Measurements from ENCODE around the gene SOS2.
"Not testable (repeated sequence)": the region's sequence is repeated elsewhere in the genome, so short reads cannot be mapped to it uniquely, and the experiment has no call there.

The SOS2 gene

DNA sequence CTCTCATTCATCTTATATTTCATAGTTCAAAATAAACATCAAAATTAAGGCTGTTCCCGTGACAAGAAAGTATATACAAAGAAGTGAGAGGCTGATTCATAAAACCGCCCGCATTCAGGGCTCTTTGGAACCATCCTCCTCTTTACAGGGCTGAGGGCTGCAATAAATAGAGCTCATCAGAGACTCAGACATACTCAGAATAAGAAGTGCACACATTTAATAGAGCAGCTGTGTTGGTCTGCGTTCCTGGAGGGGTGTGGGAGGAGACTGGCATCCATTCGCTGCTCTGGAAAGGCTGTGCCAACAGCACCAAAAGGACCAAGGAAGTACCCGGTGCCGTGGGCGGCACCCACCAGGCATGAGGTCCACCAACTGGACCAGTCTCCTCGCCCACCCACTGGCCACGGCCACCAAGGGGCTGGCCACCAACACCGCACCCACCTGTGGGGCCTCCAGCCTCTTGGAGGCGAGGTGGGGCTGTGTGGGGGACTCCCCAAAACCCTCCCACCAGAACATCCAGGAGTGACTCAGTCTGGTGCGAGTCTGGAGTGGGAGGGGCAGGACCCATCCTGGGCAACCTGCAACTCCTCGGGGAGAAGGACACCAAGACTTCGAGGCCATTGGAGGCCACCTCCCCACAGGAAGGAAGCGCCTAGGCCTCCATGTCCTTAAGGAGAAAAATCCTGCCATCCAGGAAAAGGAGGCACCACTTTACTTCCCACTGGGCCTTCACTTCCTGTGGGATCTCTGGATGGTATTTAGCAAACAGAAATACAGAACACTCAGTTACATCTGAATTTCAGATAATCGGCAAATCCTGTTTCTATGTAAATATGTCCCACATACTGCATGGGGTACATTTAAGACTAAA, 147.7 kb downstream of the SOS2 start:
- H3K4me3 ChIP-seq (ENCODE audit: low read length), result no peak overlapping the region
- TF ChIP-seq, protein P1, sequence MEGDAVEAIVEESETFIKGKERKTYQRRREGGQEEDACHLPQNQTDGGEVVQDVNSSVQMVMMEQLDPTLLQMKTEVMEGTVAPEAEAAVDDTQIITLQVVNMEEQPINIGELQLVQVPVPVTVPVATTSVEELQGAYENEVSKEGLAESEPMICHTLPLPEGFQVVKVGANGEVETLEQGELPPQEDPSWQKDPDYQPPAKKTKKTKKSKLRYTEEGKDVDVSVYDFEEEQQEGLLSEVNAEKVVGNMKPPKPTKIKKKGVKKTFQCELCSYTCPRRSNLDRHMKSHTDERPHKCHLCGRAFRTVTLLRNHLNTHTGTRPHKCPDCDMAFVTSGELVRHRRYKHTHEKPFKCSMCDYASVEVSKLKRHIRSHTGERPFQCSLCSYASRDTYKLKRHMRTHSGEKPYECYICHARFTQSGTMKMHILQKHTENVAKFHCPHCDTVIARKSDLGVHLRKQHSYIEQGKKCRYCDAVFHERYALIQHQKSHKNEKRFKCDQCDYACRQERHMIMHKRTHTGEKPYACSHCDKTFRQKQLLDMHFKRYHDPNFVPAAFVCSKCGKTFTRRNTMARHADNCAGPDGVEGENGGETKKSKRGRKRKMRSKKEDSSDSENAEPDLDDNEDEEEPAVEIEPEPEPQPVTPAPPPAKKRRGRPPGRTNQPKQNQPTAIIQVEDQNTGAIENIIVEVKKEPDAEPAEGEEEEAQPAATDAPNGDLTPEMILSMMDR (conservative IDR thresholded peaks at IDR 0.05; ENCODE audit: low read depth, low read length), result no peak
- DNase-seq (ENCODE audit: low read depth), result no peak

DNA sequence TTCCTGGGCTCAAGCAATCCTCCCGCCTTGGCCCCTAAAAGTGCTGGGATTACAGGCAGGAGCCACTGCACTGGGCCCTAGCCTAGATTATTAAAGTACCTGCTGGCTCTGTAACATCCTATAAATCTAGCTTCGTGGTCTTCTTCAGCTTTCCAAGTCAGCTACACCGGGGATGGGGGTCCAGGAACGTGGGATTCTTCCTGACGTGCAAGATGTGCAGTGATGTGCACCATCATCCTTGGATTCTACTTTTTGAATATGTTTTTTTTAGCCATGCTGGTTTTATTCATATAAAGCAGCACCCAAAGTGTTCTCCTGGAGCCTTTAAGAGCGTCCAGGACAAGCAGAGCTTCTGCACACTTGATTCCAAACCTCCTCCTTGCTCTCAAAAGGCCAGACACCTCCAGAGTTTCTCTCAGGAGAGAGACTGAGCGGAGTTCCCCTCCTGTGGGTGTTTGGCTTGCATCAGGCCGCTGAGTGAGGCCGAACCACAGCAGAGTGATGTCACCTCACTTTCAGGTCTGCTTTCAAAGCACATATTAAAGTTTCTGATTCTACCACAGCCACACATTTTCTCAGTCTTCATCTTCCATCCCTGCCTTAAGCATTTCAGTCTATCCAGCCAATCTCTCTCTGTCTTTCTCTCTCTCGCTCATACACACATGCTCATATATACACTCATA, 148.5 kb downstream of the SOS2 start:
- no peak for DNase-seq (ENCODE audit: low read depth)
- no peak overlapping the region for H3K4me3 ChIP-seq (ENCODE audit: low read length)
- TF ChIP-seq, protein P1 (conservative IDR thresholded peaks at IDR 0.05; ENCODE audit: low read depth, low read length), result no peak

DNA sequence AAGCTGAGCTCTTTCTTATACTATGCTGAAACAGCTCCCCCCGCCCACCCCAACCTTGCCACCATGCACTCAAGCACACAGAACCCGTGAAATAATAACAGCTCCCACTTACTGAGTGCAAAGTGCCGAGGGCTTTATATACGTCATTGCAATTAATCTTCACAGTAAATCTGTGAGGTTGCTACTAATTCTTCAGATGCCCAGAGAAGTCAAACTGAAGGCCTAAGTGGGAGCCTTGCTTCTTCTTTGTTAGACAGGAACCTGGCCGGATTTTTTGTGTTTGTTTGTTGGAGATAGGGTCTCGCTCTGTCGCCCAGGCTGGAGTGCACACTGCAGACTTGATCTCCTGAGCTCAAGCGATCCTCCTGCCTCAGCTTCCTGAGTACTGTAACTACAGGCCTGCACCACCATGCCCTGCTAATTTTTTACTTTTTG, 149.1 kb downstream of the SOS2 start:
- H3K4me3 ChIP-seq (ENCODE audit: low read length), result no peak overlapping the region
- DNase-seq (ENCODE audit: low read depth), result no peak
- TF ChIP-seq, protein P1 (conservative IDR thresholded peaks at IDR 0.05; ENCODE audit: low read depth, low read length), result no peak

DNA sequence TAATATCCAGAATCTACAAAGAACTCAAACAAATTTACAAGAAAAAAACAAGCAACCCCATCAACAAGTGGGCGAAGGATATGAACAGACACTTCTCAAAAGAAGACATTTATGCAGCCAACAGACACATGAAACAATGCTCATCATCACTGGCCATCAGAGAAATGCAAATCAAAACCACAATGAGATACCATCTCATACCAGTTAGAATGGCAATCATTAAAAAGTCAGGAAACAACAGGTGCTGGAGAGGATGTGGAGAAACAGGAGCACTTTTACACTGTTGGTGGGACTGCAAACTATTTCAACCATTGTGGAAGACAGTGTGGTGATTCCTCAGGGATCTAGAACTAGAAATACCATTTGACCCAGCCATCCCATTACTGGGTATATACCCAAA, 152.3 kb downstream of the SOS2 start:
- not testable (repeated sequence) for DNase-seq (ENCODE audit: low read depth); H3K4me3 ChIP-seq (ENCODE audit: low read length)

DNA sequence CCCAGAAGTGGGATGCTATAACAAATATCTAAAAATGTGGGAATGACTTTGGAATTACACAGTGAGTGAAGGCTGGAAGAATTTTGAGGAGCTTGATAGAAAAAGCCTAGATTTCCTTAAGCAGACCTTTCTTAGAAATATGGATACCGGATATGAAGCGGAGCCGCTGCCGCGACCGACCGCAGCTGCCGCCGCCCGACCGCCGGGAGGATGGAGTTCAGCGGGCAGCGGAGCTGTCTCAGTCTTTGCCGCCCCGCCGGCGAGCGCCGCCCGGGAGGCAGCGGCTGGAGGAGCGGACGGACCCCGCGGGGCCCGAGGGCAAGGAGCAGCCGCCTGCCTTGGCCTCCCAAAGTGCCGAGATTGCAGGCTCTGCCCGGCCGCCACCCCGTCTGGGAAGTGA, 157.7 kb downstream of the SOS2 start:
- H3K4me3 ChIP-seq (ENCODE audit: low read length); DNase-seq (ENCODE audit: low read depth): not testable (repeated sequence)

DNA sequence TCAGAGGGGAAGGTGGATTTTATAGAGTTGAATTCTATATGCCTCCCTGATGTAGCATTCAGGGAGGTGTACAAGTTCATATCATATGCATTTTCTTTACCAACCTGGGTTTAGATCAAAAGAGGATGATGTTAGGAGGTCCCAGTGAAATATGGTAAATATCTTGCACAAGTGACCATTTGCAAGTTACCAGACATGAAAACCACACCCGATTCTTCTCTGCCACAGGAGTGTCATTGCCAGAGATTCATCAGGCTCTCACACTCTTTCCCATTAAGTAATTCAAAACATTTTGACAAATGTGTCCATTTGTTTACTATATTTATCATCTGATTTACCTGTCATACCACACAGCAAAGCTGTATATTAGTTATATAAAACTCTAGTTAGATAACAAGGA, 159.0 kb downstream of the SOS2 start:
- H3K4me3 ChIP-seq (ENCODE audit: low read length), result no peak overlapping the region
- DNase-seq (ENCODE audit: low read depth), result no peak
- TF ChIP-seq, protein P1 (conservative IDR thresholded peaks at IDR 0.05; ENCODE audit: low read depth, low read length), result no peak

DNA sequence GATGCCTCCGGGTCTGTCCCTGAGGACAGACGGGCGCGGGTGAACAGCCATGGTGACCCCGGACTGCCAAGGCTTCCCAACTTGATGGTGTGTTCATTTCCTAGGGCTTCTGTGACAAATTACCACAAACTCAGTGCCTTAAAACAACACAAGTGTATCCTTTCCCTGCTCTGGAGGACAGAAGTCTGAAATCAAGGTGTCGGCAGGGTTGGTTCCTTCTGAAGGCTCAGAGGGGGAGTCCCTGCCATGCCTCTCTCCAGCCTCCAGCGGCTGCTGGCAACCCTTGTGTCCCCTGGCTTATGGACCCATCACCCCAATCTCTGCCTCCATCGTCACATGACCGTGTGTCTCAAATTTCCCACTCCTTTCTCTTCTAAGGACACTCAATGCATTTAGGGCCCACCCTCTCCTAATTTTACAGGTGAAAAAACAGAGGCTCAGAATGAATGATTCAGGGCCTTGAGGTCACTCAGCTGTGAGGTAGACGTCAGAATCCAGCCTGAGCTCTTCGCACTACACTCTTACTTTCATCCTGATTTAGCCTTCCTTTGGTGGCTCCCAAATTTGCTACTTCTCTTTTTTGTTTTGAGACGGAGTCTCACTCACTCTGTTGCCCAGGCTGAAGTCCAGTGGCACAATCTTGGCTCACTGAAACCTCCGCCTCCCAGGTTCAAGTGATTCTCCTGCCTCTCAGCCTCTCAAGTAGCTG, 160.4 kb downstream of the SOS2 start:
- TF ChIP-seq, protein P1 (conservative IDR thresholded peaks at IDR 0.05; ENCODE audit: low read depth, low read length), result no peak
- DNase-seq (ENCODE audit: low read depth), result no peak

More for the DNA sequence above, 160.4 kb downstream of the SOS2 start:
- no peak overlapping the region for H3K4me3 ChIP-seq (ENCODE audit: low read length)

Measured in retinal pigment epithelial cell (primary cell).